Prostate gland (tissue), 2 donors: Measurements from ENCODE around the gene EVA1A. TPM values are rescaled to one million over a fixed set of nuclear protein-coding genes. Genes with fewer than 3 reads are reported as not detected.

Experiments
- DNase-seq: peaks from one replicate; pipeline ENCODE4 v3.0.0-alpha.2; 2019; ENCODE audit warnings: low spot score
- H3K27ac ChIP-seq, 2 donors: fragments of 200-600 bp; sonication (generic); 2 replicates each; pipeline ENCODE4 v1.5.1; 2017 to 2019
- H3K27me3 ChIP-seq: fragments of 200-600 bp; sonication (generic); replicated peaks from 2 replicates; pipeline ENCODE4 v1.5.1; 2019; ENCODE audit not compliant: insufficient read depth
- H3K36me3 ChIP-seq, 2 donors: fragments of 200-600 bp; sonication (generic); 1 replicate in 1 of 2; 2 replicates in 1 of 2; pipeline versions ENCODE4 v1.5.1 to v1.8.1; 2017 to 2019
- H3K4me1 ChIP-seq: fragments of 200-600 bp; sonication (generic); replicated peaks from 2 replicates; pipeline ENCODE4 v1.5.1; 2019
- H3K4me3 ChIP-seq, 2 donors: fragments of 200-600 bp; sonication (generic); 2 replicates each; pipeline ENCODE4 v1.5.1; 2017 to 2019
- H3K9me3 ChIP-seq: fragments of 200-600 bp; sonication (generic); 2 replicates; pipeline ENCODE4 v1.5.1; 2017
- POLR2A ChIP-seq: fragments of 450-650 bp; IDR thresholded peaks from one replicate; pipeline ENCODE4 v1.6.1; 2016; ENCODE audit warnings: antibody characterized with exemption, mild to moderate bottlenecking
- POLR2AphosphoS5 ChIP-seq: sonication (generic); formaldehyde crosslinking; IDR thresholded peaks from one replicate; pipeline ENCODE4 v1.6.1; 2017; ENCODE audit warnings: antibody characterized with exemption
- WGBS: methylation state at CpG from one replicate; pipeline ENCODE4 v1.1.5; 2018; 5-methylcytosine and 5-hydroxymethylcytosine counted together
- intact Hi-C: fragments of 100-400 bp; cut with DNase I; formaldehyde crosslinking; loops from one replicate; pipeline ENCODE4 v1.14.2; 2022
- total RNA-seq, 2 donors: library from RNA; depleted of rRNA; stranded (reverse); fragments of >200 nt; gene quantifications; one replicate each; pipeline ENCODE4 v1.1.0, GENCODE V29; 2016
- TF ChIP-seq, protein P1 (sequence below), 4 experiments: fragments of 200-600 bp in 2 of 4; fragments of 450-650 bp in 2 of 4; sonication (generic) in 2 of 4; IDR thresholded peaks; 1 replicate in 3 of 4; 2 replicates in 1 of 4; pipeline ENCODE4 v1.5.1; 2016 to 2019; ENCODE audit warnings: antibody characterized with exemption in 4 of 4, mild to moderate bottlenecking in 2 of 4, moderate library complexity in 2 of 4

The EVA1A gene
- total RNA-seq, 2 donors from 2014 or later = 9.7 to 16.9 TPM

DNA sequence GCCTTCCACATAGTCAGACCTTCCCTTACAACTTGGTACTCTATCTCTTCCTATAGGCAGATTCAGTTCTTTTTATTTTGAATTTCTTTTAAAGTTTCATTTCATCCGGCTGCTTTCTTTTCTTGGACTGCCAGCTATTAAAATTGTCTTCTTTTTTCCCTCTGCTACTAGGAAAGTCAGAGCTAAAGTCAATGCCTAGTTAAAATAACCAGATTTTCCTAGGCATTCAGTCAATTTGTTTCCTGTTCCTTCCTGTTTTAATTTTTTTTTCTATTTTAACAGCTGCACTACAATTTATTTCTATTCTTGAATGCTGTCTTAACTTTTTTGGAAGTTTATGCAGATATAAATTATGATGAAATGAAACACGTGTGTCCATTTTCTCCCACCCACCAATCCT, 84.8 kb downstream of the EVA1A start:
- Histone ChIP-seq H3K36me3 (no peaks in the 10 kb centered on the region), H3K4me3 (no peak overlapping the region), H3K4me1 (no peaks in the 10 kb centered on the region), H3K9me3 (no peaks in the 10 kb centered on the region), H3K27ac (no peak overlapping the region), H3K27me3 (no peaks in the 10 kb centered on the region)
- no peak for DNase-seq
- TF ChIP-seq, protein P1, sequence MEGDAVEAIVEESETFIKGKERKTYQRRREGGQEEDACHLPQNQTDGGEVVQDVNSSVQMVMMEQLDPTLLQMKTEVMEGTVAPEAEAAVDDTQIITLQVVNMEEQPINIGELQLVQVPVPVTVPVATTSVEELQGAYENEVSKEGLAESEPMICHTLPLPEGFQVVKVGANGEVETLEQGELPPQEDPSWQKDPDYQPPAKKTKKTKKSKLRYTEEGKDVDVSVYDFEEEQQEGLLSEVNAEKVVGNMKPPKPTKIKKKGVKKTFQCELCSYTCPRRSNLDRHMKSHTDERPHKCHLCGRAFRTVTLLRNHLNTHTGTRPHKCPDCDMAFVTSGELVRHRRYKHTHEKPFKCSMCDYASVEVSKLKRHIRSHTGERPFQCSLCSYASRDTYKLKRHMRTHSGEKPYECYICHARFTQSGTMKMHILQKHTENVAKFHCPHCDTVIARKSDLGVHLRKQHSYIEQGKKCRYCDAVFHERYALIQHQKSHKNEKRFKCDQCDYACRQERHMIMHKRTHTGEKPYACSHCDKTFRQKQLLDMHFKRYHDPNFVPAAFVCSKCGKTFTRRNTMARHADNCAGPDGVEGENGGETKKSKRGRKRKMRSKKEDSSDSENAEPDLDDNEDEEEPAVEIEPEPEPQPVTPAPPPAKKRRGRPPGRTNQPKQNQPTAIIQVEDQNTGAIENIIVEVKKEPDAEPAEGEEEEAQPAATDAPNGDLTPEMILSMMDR (IDR thresholded peaks at IDR 0.05) = no peak
- TF ChIP-seq POLR2AphosphoS5 = no peak
- TF ChIP-seq POLR2A = no peak
- 19% methylated on average over 2 of the region's 2 CpGs for WGBS
- intact Hi-C loops = no loop called here

DNA sequence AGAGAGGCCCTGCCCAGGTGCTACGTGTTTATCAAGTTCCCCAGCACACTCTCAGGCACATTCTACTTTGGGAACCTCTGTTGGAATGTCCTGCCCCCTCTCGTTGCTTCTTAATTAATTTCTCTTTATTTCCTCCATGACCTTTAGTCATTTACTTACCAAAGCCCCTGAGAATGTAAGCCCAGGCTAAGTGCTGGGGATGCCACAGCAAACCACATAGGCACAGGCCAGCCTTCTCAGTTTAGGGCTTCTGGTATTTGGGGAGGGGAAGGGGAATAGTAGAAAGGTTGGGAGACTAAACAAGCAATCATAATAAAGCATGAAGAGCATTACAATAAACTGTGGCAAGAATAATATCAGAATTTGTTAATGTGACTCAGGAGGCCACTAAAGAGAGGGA, 85.7 kb downstream of the EVA1A start:
- WGBS = 74% methylated on average over 2 of the region's 2 CpGs
- H3K27me3 ChIP-seq = no peaks in the 10 kb centered on the region
- no peak overlapping the region for H3K27ac ChIP-seq
- no peaks in the 10 kb centered on the region for H3K36me3 ChIP-seq
- no peak for TF ChIP-seq POLR2A
- no peak for TF ChIP-seq POLR2AphosphoS5
- TF ChIP-seq, protein P1 (IDR thresholded peaks at IDR 0.05) = no peak
- no peak for DNase-seq
- intact Hi-C loops = no loop called here
- no peak overlapping the region for H3K4me3 ChIP-seq
- no peaks in the 10 kb centered on the region for H3K9me3 ChIP-seq
- H3K4me1 ChIP-seq = no peaks in the 10 kb centered on the region

DNA sequence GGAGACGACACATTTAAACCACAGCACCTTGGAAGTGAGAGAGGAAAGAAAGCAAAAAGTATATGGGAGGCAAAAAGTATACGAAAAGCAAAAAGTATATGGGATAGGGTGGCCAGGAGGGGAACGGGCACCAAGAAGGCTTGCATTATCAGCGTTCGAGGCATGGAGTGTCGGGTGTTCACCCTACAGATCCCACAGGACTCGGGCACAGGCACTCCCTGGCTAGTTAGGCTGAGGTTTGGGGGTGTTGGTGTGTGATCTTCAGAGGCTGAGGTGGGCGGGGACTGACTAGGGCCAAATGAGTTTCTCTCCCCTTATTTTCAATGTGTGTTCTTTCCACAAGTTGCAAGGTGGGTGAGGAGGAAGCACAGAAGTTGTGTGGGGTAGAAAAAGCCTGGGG, 86.6 kb downstream of the EVA1A start:
- H3K27me3 ChIP-seq = no peaks in the 10 kb centered on the region
- H3K4me1 ChIP-seq = no peaks in the 10 kb centered on the region
- TF ChIP-seq POLR2AphosphoS5 = no peak
- no peak for DNase-seq
- no peaks in the 10 kb centered on the region for H3K36me3 ChIP-seq
- H3K27ac ChIP-seq = no peak overlapping the region
- no peak overlapping the region for H3K4me3 ChIP-seq
- intact Hi-C loops = no loop called here
- no peaks in the 10 kb centered on the region for H3K9me3 ChIP-seq
- WGBS = 93% methylated on average over 8 of the region's 8 CpGs

DNA sequence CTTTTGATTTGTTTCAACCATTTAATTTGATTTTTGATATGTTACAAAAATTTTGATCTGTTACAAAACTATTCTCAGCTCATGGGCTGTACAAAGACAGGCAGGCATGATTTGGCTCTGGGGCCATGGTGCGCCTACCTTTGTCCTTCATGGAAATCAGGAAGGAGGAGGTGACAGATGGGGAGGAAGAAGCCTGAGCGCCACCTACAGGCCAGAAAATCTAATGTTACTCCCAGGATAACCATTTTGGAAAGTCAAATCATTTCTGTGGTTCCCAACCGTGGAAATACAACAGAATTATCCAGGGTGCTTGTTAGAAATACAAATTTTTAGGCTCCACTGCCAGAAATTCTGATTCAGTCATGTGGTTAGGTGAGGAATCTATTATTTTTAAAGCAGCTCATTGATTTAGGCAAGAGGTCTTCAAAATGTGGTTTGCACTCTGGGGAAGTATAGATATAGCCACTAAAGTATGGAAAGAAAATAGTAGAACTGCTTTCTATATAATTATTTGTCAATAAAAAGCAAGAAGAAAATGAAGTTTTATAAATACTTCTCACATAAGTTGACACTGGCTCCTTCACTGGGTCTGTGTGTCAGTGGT, 93.9 kb downstream of the EVA1A start:
- peak; percentile 6 for DNase-seq
- Histone ChIP-seq H3K4me3 (no peak overlapping the region), H3K9me3 (no peaks in the 10 kb centered on the region), H3K4me1 (no peaks in the 10 kb centered on the region), H3K36me3 (no peaks in the 10 kb centered on the region), H3K27me3 (no peaks in the 10 kb centered on the region), H3K27ac (no peak overlapping the region)
- WGBS = 72% methylated on average over 3 of the region's 3 CpGs
- intact Hi-C loops = no loop called here
- no peak for TF ChIP-seq POLR2A
- TF ChIP-seq, protein P1 (IDR thresholded peaks at IDR 0.05) = peak in 1 of 4 experiments; percentile 15

DNA sequence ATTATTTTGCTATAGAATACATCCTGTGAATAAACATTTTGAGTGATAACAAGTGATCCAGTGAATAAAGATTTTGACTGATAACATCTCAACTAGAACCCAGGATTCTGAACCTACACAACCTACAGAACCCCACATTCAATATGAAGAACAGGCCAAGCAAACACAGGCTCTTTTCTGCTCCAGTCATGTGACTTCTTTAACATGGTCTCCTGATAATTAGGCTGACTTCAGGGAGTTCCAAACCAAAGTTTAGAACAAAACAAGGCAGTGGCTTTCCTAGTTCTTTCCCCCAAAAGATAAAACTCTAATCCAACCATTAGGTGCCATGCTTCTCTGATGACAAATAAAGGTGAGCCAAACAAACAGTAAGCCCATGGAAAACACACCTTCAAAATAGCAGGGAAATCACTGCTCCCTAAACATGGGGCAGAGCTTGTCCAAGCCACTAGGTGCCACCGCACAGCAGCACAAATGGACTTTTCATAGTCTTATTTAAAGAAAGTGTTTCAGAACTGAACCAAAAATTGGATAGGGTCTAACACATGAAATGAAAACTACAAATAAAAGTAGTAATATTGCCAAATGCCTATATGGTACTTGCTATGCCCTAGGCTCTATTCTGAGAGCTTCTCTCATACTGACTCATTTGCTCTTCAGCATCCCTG, 95.3 kb downstream of the EVA1A start:
- TF ChIP-seq, protein P1 (IDR thresholded peaks at IDR 0.05) = peak in 2 of 4 experiments; percentile 10 to 37
- TF ChIP-seq POLR2A = no peak
- Histone ChIP-seq H3K36me3 (no peaks in the 10 kb centered on the region), H3K27ac (no peak overlapping the region), H3K27me3 (no peaks in the 10 kb centered on the region), H3K9me3 (no peaks in the 10 kb centered on the region), H3K4me1 (no peaks in the 10 kb centered on the region), H3K4me3 (no peak overlapping the region)
- 61% methylated on average over 1 of the region's 1 CpG for WGBS
- intact Hi-C loops = no loop called here
- DNase-seq = no peak
